B cell (primary cell): ENCODE results near the gene NOTUM.

Source experiments
- EZH2 ChIP-seq: IDR thresholded peaks from 2 replicates; pipeline ENCODE4 v1.6.1; 2012; ENCODE audit warnings: borderline replicate concordance, low read depth, mild to moderate bottlenecking, moderate library complexity, low read length; ENCODE audit not compliant: insufficient read depth, poor library complexity, severe bottlenecking
- TF ChIP-seq, protein P1 (sequence below): fragments of 200-600 bp; IDR thresholded peaks from one replicate; pipeline ENCODE4 v1.8.0; 2022; ENCODE audit warnings: antibody characterized with exemption, mild to moderate bottlenecking

DNA sequence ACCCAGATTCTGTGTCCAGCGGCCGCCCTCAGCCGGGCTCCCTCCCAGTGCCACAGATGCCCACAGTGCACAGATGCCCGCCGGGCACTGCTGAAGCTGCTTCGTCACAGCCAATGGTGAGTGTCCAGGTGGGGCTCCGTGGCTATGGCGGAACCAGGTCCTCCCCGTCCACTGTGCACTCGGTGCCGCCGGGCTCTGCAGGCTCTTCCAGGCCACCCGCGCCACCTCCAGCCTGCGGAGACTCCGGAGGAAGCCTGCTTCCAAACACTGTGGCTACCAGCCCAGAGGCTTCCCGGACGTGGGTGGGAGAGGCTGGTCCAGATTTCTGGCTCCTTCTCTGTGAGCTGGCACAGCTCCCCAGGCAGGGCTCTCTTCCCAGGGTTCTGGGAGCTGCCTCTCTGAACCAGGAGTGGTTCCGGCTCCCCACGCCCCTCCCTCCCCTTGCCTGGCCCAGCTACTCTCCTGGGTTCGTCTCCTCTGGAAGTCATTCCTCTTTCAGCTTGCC, 21.1 kb downstream of the NOTUM start:
- TF ChIP-seq, protein P1, sequence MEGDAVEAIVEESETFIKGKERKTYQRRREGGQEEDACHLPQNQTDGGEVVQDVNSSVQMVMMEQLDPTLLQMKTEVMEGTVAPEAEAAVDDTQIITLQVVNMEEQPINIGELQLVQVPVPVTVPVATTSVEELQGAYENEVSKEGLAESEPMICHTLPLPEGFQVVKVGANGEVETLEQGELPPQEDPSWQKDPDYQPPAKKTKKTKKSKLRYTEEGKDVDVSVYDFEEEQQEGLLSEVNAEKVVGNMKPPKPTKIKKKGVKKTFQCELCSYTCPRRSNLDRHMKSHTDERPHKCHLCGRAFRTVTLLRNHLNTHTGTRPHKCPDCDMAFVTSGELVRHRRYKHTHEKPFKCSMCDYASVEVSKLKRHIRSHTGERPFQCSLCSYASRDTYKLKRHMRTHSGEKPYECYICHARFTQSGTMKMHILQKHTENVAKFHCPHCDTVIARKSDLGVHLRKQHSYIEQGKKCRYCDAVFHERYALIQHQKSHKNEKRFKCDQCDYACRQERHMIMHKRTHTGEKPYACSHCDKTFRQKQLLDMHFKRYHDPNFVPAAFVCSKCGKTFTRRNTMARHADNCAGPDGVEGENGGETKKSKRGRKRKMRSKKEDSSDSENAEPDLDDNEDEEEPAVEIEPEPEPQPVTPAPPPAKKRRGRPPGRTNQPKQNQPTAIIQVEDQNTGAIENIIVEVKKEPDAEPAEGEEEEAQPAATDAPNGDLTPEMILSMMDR, result no peak
- no peak for TF ChIP-seq EZH2
